Gastrocnemius medialis (tissue), 4 donors: Measurements from ENCODE around the gene ZNF384.

Source experiments
- CTCF ChIP-seq, 5 experiments: fragments of 450-650 bp in 3 of 5; fragments of 200-600 bp in 2 of 5; sonication (generic) in 2 of 5; IDR thresholded peaks in 4 of 5; conservative IDR thresholded peaks in 1 of 5; 1 replicate in 4 of 5; 2 replicates in 1 of 5; pipeline ENCODE4 v1.5.1; 2016 to 2019; ENCODE audit warnings: antibody characterized with exemption in 5 of 5, mild to moderate bottlenecking in 3 of 5, moderate library complexity in 3 of 5
- POLR2A ChIP-seq, 2 donors: fragments of 450-650 bp; IDR thresholded peaks; one replicate each; pipeline ENCODE4 v1.6.1; 2017; ENCODE audit warnings: antibody characterized with exemption in 2 of 2, mild to moderate bottlenecking in 2 of 2, moderate library complexity in 2 of 2

DNA sequence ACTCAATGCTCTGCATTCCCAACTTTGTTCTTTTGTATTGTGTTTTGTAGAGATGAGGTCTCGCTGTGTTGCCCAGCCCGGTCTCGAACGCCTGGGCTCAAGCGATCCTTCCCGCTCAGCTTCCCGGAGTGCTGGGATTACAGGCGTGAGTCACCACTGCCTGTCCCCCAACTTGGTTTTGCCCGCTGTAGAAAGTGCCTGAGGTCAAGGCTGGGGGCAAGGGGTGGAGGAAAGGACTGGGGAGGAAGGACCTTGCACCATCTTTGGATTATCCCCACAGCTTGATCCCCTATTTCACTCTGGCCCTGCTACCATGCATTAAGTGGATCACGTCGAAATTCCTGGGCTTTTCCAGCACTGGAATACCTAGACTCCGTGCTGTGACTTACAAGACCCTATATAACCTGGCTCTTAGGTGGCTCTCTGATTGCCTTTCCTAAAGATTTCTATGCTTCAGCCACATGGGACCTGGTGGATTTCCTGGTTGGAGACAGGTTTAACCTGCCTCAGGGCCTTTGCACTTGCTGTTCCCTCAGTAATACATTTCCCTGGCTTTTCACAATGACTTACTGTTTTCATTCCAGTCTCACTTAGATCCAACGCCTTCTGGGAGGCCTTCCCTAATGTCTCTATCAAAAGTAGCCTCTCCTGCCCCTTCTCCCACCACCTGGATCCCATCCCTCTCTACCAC, 12.0 kb upstream of the ZNF384 start:
- TF ChIP-seq POLR2A (IDR thresholded peaks at IDR 0.05) (no peak), CTCF (IDR thresholded peaks at IDR 0.05 in 4 of 5, conservative IDR thresholded peaks at IDR 0.05 in 1 of 5) (no peak)
